GM18867 (cell line): ENCODE measurements around the gene BEAN1.

Experiments
- ATAC-seq: cut with Tn5 transposase; IDR thresholded peaks from one replicate; pipeline ENCODE4 v1.9.1; 2021; ENCODE audit warnings: mild to moderate bottlenecking, moderate library complexity; ENCODE audit not compliant: unreplicated experiment

BEAN1 gene, protein sequence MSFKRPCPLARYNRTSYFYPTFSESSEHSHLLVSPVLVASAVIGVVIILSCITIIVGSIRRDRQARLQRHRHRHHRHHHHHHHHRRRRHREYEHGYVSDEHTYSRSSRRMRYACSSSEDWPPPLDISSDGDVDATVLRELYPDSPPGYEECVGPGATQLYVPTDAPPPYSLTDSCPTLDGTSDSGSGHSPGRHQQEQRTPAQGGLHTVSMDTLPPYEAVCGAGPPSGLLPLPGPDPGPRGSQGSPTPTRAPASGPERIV

DNA sequence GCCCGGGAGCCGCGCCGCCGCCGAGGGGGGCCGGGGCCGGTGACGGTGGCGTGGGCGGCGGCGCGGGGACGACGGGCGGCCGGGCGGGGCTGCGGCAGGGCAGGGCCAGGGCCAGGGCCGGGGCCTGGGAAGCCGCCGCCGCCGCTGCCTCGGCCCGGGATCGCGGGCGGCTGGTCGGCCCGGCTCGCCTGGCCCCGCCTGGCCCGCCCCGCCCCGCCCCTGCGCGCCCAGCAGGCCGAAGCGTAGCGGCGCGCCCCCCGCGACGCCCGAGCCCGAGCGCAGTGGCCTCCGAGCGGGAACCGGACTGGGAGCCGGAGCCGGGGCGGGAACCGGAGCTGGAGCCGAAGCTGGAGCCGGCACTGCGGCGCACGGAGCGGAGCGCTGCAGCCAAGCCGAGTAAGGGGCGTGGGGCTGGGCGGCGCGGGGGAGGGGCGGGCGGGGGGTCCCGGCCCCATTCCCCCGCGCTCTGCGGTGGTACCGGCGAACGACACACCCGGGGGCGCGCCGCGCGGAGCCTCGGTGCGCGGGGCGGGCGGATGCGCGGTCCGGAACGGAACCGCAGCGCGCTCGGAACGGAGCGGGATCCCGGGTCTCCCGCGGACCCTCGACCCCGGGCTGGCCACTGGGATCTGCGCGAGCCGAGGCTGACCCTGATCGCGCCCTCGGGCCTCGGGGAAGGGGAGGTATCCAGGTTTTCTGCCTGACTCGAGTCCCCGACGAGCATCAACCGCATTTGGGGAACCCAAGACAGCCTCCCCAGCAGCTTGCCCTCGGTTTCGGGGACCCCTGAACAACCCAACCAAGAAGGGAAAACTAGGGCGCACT lies at the start of gene BEAN1:
TSS of gene BEAN1 (plus strand) at position 260 of the 825 bp plus-strand sequence. CDS start 10,382 bp downstream, outside the sequence.
- ATAC-seq: no peak

DNA sequence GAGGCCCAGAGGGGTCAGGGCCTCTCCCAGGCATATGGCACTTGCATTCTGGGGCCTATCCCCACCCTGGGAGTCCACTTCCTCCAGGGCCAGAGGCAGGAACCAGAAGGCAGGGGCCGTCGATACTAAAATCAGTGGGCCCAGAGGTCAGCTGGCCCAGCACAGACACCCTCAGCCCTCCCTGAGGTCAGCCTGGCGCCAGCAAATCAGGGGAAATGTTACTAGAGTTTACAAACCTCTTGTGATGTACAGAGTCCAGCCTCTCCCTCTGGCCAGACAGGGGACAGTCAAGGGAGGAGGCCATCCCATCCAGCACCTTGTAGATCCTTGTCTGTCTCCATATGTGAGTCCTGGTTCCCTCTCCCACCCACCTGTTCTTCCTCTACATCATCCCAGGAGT lies 49.8 kb upstream of the BEAN1 start:
- no peak for ATAC-seq

DNA sequence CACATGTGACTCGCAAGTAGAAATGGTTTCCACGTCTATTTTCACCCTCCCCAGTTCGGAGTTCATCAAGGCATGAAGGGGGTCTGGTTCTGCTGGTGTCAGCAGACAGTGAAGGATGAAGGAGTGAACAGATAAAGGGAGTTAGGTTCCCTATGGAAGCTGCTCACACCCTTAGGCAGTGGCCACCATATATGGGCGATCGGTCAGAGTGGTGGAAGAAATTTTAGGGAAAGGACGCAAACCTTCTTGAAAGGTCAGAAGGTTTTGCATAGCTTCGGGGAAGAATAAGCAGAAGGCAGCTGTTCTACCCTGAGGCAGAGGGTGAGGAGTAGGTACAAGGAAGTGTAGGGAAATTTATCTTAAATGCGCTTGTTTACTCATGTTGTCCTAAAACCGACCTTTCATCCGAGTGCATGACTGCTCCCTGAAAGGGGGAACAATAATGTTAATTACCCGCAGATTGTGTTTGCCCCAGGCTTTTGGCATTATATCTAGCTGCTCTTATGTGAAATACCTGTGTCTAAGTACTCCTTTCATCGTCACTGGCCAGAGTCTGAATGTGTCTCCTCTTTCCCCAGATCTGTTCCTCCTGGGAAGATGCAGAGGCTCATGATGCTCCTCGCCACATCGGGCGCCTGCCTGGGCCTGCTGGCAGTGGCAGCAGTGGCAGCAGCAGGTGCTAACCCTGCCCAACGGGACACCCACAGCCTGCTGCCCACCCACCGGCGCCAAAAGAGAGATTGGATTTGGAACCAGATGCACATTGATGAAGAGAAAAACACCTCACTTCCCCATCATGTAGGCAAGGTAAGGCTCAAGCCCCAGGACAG lies 48.1 kb upstream of the BEAN1 start:
- ATAC-seq: no peak

DNA sequence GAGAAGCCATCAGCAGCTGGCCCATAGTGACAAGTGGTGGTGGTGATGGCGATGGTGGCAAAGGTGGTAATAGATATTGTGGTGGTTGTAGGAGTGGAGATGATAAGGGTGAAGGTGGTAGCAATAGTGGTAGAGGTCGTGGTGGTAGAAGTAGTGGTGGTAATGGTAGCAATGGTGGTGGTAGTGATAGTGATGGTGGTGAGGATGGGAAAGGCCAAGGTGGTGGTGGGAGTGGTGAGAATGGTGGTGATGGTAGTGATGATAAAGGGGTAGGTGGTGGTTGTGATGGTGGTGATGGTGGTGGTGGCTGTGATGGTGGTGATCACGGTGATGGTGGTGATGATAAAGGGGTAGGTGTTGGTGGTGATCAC lies 47.5 kb upstream of the BEAN1 start:
- no peak for ATAC-seq

DNA sequence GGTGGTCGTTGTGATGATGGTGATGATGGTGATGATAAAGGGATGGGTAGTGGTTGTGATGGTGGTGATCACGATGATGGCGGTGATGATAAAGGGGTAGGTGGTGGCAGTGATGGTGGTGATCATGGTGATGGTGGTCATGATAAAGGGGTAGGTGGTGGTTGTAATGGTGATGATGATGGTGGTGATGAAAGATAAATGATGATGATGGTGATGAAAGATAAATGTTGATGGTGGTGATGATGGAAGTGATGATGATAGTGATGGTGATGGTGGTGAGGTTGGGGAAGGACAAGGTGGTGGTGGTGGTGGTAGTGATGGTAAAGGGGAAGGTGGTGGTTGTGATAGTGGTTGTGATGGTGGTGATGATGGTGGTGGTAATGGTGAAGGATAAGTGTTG lies 46.7 kb upstream of the BEAN1 start:
- ATAC-seq: no peak

DNA sequence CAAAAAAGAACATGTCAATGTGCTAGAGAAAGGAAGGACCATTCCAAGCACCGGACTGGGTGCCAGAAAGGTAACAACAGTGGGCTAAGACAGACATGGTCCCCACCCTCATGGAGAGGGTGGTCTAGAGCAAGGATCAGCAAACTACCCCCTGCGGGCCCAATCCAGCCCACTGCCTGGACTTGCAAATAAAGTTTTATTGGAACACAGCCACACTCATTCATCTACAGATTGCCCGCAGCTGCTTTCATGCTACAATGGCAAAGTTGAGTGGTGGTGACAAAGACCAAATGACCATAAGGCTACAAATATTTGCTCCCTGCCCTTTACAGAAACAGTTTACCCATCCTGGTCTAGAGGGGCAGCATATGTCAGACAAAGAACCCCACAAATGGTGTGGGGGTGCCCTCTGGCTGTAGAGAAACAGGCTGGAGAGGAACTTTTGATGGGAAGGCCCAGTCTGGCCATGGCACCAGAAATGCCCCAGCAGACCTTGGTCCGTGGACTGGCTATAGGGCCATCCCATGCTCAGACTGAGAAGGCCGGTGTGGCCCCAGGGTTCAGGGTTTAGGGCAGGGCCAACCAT lies 45.4 kb upstream of the BEAN1 start:
- ATAC-seq: no peak

DNA sequence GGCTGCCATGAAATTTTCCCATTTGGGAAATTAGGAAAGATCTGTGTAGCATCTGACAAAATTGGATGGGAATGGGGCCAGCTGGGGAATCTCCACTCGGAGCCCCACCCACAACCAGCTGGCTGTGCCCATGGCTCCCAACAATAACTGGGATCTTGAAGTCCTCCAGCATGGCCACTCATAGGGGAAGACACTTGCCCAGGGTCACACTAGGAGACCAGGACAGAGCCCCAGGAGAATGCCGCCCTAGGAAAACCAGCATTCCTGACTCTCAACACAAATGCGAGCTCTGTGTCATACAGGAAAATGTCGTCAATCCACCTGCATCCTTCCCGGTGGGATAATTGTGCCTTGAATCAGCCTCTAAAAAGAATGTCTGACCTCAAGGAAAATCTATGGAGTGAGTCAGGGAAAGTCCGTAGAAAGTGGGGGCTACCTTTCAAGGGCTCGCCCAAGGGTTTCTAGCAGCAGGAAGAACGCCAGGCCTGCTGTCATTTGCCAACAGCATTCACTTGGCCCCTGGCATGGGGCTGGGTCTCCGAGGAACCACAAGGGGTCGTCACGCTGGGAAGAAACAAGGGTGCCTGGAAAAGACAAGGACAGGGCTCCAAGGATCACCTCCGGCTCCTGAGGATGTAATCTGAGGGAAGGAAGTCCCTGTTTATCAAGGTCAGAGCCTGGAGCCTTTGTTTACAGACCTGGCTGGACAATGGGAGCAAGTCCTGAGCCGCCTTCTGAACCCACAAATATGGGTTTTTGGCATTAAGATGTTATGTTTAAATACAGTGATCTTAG lies 44.7 kb upstream of the BEAN1 start:
- ATAC-seq: no peak

DNA sequence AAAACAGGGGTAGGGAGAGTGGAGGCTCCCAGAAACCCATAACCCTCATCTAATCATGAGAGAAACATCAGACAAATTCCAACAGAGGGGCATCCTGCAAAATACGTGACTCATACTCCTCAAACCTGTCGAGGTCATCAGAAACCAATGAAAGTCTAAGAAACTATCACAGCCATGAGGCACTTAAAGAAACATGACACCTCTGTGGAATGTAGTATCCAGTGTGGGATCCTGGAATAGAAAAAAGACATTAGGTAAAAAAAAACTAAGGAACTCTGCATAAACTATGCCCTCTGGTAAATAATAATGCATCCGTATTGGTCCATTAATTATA lies 44.2 kb upstream of the BEAN1 start:
- ATAC-seq: no peak

DNA sequence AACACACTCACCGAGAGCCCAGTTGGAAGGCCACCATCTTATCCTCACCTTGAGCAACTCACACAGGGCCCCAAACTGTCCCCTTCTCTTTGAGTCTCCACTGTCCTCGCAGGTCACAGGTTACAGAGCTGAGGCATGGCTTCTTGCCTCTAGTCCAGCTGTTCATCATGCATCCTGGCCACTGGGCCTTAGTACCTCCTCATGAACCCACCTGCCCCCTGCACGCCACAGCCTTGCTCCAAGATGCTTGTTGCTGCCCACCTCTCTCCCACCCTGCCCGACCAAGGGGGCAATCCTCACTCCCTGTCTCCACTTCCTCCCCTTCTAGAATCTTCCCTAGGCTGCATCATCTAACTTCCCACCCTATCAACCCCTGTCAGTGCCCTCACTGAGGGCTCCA lies 43.5 kb upstream of the BEAN1 start:
- ATAC-seq: no peak

DNA sequence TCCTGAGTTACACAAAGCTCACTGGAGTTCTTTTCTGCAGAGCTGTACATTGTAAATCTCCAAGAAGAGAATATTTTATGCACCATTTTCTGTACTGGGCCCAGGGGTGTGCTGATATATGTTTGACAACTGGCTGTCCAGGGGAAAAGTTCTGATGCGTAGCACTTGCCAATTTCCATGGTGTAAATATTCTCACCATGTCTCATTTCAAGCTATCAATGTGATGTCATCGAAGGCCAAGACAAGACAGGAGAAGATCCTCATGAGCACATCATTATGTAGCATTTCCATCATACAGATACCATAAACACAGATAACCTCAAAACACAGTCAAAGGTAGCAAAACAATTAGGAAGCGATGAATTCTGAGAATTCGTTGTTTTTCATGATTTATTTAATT lies 41.7 kb upstream of the BEAN1 start:
- ATAC-seq: no peak

DNA sequence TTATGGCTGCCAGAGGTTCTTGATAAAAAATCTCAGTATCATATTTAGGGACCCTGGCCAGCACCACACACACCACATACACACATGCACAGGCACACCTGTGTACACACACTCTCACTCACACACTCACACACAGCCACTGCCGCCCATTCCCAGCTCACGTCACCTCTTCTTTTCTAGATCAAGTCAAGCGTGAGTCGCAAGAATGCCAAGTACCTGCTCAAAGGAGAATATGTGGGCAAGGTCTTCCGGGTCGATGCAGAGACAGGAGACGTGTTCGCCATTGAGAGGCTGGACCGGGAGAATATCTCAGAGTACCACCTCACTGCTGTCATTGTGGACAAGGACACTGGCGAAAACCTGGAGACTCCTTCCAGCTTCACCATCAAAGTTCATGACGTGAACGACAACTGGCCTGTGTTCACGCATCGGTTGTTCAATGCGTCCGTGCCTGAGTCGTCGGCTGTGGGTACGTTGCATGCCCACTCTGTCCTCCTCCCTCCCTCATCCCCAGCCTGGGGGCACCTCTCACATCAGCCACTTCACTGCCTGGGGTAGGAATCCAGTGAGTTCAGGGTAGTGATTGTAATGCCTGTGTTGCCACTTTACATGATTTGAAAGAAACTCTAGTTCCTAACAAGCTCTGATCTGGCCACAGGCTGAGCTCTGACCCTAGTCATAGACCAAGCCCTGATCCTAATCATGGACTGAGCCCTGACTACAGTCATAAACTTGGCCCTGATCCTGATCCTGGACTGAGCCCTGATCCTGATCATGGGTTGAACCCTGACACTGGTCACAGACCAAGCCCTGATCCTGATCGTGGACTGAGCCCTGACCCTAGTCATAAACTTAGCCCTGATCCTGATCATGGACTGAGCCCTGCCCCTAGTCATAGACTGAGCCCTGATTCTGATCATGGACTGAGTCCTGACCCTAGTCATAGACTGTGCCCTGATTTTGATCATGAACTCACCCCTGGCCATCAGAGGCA lies 40.2 kb upstream of the BEAN1 start:
- no peak for ATAC-seq

DNA sequence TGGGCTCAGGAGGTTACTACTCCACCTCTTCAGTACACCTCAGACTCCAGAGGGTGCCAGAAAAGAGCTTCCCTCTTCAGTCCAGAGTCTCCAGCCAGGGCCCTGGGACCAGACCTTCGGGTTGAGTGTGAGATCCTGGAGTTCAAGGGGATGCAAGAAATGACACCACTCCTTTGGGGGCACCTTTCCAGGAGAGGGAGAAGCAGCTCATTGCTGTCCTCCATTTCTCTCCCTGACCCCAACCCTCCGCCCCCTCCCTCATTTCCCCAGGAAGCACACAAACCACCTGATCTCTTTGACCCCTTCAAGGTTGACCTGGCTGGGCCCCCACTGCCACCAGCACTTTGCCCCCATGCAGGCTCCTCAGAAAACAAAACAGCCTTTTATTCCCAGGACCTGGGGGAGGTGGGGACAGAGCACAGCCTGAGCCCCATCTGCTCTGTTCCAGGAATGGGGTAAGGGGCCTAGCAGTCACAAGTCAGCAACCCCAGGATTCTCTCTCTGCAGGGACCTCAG lies 39.2 kb upstream of the BEAN1 start:
- no peak for ATAC-seq

DNA sequence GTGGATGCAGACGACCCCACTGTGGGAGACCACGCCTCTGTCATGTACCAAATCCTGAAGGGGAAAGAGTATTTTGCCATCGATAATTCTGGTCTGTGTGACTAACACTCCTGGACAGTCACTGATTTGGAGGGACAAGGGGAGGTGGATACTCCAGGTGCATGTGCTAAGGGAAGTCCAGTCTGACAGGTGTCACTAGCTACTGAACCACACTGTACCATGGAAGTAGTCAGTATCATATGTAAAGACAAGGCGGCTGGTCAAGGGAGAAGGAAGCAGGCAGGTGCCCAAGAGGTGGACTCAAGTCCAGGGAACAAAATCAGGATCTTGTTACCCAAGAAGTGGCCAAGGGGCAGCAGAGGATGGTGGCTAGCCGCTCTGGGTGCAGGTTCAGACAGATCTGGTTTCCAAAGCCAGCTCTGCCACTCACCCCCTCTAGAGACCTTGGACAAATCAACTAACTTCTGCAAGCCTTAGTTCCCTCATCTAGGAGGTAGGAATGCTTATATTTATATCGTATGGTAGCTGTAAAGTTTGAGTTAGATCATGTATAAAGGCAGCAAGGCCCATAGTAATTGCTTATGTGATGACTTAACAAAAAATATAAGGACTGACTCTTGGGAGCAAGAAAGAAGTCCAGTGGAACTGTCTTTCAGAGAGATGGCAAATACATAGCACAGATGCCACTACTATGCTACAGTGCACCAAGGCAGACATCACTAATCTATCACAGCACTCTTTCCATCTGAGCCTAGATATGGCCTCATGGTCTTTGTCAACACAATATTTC lies 38.5 kb upstream of the BEAN1 start:
- ATAC-seq: no peak

DNA sequence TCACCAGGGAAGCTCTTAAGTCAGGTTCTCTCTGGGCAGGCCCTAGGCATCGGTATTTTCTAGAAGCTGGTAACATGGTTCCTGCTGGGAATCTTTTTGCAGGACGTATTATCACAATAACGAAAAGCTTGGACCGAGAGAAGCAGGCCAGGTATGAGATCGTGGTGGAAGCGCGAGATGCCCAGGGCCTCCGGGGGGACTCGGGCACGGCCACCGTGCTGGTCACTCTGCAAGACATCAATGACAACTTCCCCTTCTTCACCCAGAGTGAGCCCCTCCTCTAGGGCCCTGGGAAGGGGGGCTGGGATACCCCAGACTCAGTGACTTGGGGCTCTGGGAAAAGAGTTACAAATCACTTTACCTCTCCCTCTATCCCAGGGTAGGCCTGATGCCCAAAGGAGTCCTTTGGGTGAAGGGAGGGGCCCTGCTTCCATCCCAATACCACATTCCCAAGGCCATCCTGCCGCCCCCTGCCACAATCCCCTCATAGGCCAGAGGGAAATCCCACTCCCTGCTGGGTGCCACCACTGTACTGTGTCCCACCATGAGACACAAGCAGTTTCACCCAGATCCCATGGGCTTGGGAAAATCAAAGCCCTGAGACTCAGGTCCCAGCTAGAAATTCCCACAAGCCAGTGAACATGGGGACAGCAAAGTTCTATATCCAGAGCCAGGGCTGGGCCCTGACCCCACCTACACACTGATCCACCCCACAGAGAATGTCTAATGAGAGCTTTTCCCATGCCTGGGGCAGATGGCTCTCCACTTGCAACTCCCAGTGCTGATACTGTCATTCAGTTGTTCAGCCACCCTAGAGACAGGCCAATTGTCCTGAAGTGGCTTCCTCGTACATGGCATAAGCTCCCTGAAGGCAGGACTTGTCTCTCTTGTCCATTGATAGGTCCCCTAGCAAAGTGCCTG lies 37.6 kb upstream of the BEAN1 start:
- ATAC-seq: no peak

DNA sequence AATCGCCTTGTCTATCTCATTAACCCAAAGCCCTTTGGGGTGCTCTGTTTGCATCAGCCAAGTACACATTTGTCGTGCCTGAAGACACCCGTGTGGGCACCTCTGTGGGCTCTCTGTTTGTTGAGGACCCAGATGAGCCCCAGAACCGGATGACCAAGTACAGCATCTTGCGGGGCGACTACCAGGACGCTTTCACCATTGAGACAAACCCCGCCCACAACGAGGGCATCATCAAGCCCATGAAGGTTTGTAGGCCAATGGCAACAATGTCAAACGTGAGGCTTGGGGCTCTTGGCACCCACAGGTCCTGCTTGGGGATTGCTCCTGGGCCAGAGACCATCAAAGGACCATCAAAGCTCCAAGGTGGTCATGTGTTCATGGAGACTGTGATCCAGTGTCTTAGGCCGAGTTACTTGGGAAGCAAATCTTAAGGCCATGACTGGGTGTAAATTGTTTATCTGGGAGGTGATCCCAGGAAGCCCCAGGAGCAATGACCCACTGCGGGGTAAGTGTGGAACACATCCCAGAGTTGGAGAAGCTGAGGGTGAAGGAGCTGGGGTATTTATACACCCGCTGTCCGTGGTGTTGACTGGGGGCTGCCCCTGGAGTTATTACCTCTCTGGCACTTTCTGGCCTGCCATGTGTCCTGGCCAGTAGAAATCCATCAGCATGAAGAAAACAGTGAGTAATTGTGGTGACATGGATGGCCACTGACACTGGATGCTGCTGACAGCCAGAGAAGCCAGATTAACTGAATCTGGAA lies 36.6 kb upstream of the BEAN1 start:
- ATAC-seq: no peak
